ENCODE measurements around the gene RESF1.

DNA sequence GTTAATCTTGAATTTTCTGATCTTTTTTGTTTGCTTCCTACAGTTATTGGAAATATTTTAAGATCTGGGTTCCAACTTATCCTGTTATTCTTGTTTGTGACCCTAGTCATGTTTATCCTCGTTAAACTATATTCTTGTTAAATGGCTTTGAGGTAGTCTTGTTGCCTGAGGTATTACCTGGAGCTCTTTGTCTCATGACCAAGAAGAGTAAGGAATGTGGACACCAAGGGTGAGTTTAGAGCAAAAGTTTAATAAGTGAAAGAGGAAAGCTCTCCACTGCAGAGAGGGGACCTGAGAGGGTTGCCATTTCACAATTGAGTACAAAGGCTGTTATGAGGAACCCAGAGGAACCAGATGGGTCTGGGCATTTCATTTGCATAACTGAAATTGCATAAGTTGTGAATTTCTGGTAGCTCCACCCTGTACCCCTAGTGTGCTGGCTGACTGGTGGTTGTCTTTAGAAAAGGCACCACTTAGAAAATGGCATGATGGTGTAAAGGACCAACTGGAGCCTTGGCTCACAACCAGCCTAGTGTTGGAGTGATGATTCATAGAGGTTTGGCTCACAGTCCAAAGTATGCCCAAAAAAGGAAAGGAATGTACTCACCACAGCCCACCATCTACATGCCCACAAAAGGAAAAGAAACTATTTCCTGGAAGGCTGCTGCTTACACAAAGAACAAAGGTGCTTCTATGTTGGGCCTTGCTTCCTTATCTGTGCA is 36.7 kb upstream of the RESF1 start:
- TF ChIP-seq, protein P1, sequence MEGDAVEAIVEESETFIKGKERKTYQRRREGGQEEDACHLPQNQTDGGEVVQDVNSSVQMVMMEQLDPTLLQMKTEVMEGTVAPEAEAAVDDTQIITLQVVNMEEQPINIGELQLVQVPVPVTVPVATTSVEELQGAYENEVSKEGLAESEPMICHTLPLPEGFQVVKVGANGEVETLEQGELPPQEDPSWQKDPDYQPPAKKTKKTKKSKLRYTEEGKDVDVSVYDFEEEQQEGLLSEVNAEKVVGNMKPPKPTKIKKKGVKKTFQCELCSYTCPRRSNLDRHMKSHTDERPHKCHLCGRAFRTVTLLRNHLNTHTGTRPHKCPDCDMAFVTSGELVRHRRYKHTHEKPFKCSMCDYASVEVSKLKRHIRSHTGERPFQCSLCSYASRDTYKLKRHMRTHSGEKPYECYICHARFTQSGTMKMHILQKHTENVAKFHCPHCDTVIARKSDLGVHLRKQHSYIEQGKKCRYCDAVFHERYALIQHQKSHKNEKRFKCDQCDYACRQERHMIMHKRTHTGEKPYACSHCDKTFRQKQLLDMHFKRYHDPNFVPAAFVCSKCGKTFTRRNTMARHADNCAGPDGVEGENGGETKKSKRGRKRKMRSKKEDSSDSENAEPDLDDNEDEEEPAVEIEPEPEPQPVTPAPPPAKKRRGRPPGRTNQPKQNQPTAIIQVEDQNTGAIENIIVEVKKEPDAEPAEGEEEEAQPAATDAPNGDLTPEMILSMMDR (conservative IDR thresholded peaks at IDR 0.05), result no peak
- no peak for TF ChIP-seq EZH2 (IDR thresholded peaks at IDR 0.05; ENCODE audit: low read depth)
